Left ventricle myocardium inferior (tissue), 1 donor: ENCODE data around the gene PMP22. TPM values are rescaled to one million over a fixed set of nuclear protein-coding genes. Genes with fewer than 3 reads are reported as not detected.
"Not testable (repeated sequence)": the region's sequence is repeated elsewhere in the genome, so short reads cannot be mapped to it uniquely, and the experiment has no call there.

Source experiments
- DNase-seq: peaks from one replicate; pipeline ENCODE4 v3.0.0-alpha.2; 2020
- H3K27ac ChIP-seq: fragments of 200-600 bp; replicated peaks from 2 replicates; pipeline ENCODE4 v1.8.0; 2021
- H3K27me3 ChIP-seq: fragments of 200-600 bp; 2 replicates; pipeline ENCODE4 v1.8.0; 2021; ENCODE audit warnings: low read depth
- H3K36me3 ChIP-seq: fragments of 200-600 bp; 2 replicates; pipeline ENCODE4 v1.8.0; 2021
- H3K4me1 ChIP-seq: fragments of 200-600 bp; 2 replicates; pipeline ENCODE4 v1.8.0; 2021
- H3K4me3 ChIP-seq: fragments of 200-600 bp; 2 replicates; pipeline ENCODE4 v1.8.0; 2021; ENCODE audit warnings: mild to moderate bottlenecking, moderate library complexity
- H3K9me3 ChIP-seq: fragments of 200-600 bp; replicated peaks from 2 replicates; pipeline ENCODE4 v1.8.0; 2021
- intact Hi-C: fragments of 100-400 bp; cut with micrococcal nuclease; formaldehyde crosslinking; loops from one replicate; pipeline ENCODE4 v1.11.0; 2022
- total RNA-seq: library from RNA; stranded (reverse); fragmentation: NEBNext Ultra II Directional; extraction: Animal tissue kit (Norgen Biotek cat#: 25700); gene quantifications from one replicate; pipeline ENCODE4 v1.2.1, GENCODE V29; 2021
- TF ChIP-seq, protein P1 (sequence below): fragments of 200-600 bp; IDR thresholded peaks from 2 replicates; pipeline ENCODE4 v1.8.0; 2021; ENCODE audit warnings: antibody characterized with exemption, mild to moderate bottlenecking, borderline replicate concordance
- donor health status: DM: no; HTN: yes; CAD: no; lungs with severe emphysema.

PMP22 gene
- total RNA-seq, 1 donor from 2014 or later, result 135 TPM

GRCh38 chr17:15230866-15231265 is 34.3 kb downstream of the PMP22 start:
- no peak overlapping the region for H3K4me3 ChIP-seq
- no peaks in the 10 kb centered on the region for H3K27me3 ChIP-seq
- H3K27ac ChIP-seq, result no peak overlapping the region
- intact Hi-C loops, result no loop called here
- DNase-seq, result no peak
- H3K4me1 ChIP-seq, result peaks cover 63% of the 10 kb centered on the region
- TF ChIP-seq, protein P1, sequence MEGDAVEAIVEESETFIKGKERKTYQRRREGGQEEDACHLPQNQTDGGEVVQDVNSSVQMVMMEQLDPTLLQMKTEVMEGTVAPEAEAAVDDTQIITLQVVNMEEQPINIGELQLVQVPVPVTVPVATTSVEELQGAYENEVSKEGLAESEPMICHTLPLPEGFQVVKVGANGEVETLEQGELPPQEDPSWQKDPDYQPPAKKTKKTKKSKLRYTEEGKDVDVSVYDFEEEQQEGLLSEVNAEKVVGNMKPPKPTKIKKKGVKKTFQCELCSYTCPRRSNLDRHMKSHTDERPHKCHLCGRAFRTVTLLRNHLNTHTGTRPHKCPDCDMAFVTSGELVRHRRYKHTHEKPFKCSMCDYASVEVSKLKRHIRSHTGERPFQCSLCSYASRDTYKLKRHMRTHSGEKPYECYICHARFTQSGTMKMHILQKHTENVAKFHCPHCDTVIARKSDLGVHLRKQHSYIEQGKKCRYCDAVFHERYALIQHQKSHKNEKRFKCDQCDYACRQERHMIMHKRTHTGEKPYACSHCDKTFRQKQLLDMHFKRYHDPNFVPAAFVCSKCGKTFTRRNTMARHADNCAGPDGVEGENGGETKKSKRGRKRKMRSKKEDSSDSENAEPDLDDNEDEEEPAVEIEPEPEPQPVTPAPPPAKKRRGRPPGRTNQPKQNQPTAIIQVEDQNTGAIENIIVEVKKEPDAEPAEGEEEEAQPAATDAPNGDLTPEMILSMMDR, result no peak
- H3K9me3 ChIP-seq, result no peaks in the 10 kb centered on the region
- peaks cover 67% of the 10 kb centered on the region for H3K36me3 ChIP-seq

- H3K9me3 ChIP-seq, H3K4me1 ChIP-seq, H3K27me3 ChIP-seq, H3K4me3 ChIP-seq, H3K27ac ChIP-seq, DNase-seq, H3K36me3 ChIP-seq, intact Hi-C loops: not testable (repeated sequence)
Observed at GRCh38 chr17:15221827-15222226, 43.3 kb downstream of the PMP22 start.

- Histone ChIP-seq H3K9me3 (peaks cover 6% of the 10 kb centered on the region), H3K4me1 (no peaks in the 10 kb centered on the region), H3K36me3 (no peaks in the 10 kb centered on the region), H3K4me3 (no peak overlapping the region), H3K27me3 (no peaks in the 10 kb centered on the region), H3K27ac (no peak overlapping the region)
- intact Hi-C loops, result no loop called here
- no peak for DNase-seq
- TF ChIP-seq, protein P1, result no peak
Observed at GRCh38 chr17:15220785-15221184, 44.3 kb downstream of the PMP22 start.

DNA sequence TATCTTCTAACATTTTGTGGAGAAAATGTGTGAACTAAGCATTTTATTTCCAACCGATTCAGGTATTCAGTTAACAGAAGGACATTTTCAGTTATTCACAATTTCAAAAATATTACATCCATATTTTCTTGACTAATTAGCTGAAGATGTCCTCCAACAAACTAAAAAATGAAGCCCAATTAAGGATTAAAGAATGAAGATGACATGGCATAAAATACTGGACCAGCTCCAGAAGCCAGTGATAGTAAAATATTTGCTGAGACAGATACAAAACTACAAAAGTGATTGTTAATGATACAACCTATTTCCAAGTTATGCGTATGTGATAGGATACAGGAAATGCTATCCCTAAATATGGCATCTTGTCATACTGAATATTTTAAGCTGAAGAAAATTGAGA is 48.6 kb downstream of the PMP22 start:
- intact Hi-C loops, result no loop called here
- H3K27me3 ChIP-seq, result no peaks in the 10 kb centered on the region
- no peak overlapping the region for H3K27ac ChIP-seq
- TF ChIP-seq, protein P1, result no peak
- no peaks in the 10 kb centered on the region for H3K36me3 ChIP-seq
- no peaks in the 10 kb centered on the region for H3K4me1 ChIP-seq
- H3K9me3 ChIP-seq, result no peaks in the 10 kb centered on the region
- DNase-seq, result no peak
- H3K4me3 ChIP-seq, result no peak overlapping the region

DNA sequence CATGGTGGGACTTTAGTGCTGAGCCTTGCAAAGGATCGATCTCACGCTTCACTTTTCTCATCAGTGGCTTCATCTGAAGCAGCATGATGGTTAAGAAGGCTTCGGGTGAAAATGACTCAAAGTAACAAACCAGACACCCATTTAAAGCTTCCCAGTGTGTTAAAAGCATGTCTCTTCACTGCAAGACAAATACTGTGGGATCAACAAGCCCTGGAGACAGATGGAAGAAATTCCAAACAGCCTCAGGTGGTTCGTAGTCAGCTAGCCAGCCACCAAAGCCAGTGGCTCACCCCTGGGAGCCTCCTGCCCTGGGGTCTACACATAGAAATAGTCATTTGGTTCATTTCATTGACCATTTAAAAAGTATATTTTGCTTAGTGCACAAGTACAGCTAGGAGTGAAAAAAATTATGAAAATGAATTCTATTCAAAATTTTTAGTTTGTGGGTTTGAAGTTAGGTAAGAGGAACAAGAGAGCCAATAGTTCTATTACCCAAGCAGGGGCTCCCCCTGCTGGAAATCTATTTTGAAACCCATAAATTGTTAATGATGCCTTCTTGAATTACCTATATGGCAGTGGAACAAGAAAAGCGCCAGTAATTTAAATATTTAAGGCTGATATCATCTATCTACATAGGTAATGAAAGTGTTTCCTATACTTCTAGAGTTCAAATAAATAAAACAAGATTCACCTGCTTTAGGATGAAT is 51.6 kb downstream of the PMP22 start:
- TF ChIP-seq, protein P1, result peak; percentile 53
- Histone ChIP-seq H3K27me3 (no peaks in the 10 kb centered on the region), H3K27ac (no peak overlapping the region), H3K4me3 (no peak overlapping the region), H3K36me3 (no peaks in the 10 kb centered on the region), H3K4me1 (no peaks in the 10 kb centered on the region), H3K9me3 (no peaks in the 10 kb centered on the region)
- intact Hi-C loops, result no loop called here
- no peak for DNase-seq

- no peak for DNase-seq
- Histone ChIP-seq H3K4me3 (no peak overlapping the region), H3K27ac (no peak overlapping the region), H3K36me3 (no peaks in the 10 kb centered on the region), H3K9me3 (no peaks in the 10 kb centered on the region), H3K4me1 (no peaks in the 10 kb centered on the region), H3K27me3 (no peaks in the 10 kb centered on the region)
- TF ChIP-seq, protein P1, result no peak
- intact Hi-C loops, result no loop called here
Observed at GRCh38 chr17:15210247-15210646, 54.9 kb downstream of the PMP22 start.

GRCh38 chr17:15203062-15203461 is 62.1 kb downstream of the PMP22 start:
- H3K4me3 ChIP-seq, DNase-seq, H3K27me3 ChIP-seq, H3K4me1 ChIP-seq, intact Hi-C loops, H3K27ac ChIP-seq, H3K36me3 ChIP-seq: not testable (repeated sequence)
- peaks cover 39% of the 10 kb centered on the region for H3K9me3 ChIP-seq

DNA sequence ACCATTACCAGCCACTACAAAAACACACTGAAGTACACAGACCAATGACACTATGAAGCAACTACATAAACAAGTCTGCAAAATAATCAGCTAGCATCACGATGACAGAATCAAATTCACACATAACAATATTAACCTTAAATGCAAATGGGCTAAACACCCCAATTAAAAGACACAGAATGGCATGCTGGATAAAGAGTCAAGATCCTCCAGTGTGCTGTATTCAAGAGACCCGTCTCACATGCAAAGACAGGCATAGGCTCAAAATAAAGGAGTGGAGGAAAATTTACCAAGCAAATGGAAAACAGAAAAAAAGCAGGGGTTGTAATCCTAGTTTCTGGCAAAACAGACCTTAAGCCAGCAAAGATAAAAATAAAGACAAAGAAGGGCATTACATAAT is 64.6 kb downstream of the PMP22 start:
- intact Hi-C loops, H3K4me3 ChIP-seq, H3K4me1 ChIP-seq, H3K27ac ChIP-seq, H3K27me3 ChIP-seq, DNase-seq, H3K36me3 ChIP-seq: not testable (repeated sequence)
- H3K9me3 ChIP-seq, result peaks cover 42% of the 10 kb centered on the region
